ENCODE measurements around the gene CCKAR.

DNA sequence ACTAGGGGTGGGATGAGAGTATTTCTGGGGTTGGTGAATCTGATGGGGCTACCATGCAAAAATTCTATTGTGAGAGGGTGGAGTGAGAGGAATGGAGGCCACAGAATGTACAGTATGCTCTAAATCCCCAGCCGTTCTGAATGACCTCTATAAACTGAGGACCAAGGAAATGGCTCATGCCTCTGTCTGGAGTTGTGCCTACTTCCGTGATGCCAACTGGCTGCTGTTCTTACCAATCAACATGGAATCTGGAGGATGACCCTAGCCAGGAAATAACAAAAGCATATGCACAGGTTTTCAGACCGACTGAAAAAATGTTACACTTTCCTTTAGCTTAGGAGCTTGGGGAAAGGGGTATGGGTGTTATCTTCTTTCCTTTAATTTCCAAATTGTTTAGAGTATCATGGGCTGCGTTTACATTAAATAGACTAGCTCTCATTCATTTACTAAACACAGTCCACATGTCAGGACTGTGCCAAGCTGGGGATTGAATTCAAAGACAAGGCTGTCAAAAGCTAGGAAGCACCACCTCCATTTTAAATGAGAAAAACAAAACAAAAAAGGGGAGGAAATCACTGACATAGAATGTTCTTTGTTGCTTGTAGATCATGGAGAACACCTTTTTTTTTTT, 20.2 kb upstream of the CCKAR start:
- TF ChIP-seq, protein P1, sequence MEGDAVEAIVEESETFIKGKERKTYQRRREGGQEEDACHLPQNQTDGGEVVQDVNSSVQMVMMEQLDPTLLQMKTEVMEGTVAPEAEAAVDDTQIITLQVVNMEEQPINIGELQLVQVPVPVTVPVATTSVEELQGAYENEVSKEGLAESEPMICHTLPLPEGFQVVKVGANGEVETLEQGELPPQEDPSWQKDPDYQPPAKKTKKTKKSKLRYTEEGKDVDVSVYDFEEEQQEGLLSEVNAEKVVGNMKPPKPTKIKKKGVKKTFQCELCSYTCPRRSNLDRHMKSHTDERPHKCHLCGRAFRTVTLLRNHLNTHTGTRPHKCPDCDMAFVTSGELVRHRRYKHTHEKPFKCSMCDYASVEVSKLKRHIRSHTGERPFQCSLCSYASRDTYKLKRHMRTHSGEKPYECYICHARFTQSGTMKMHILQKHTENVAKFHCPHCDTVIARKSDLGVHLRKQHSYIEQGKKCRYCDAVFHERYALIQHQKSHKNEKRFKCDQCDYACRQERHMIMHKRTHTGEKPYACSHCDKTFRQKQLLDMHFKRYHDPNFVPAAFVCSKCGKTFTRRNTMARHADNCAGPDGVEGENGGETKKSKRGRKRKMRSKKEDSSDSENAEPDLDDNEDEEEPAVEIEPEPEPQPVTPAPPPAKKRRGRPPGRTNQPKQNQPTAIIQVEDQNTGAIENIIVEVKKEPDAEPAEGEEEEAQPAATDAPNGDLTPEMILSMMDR (IDR thresholded peaks at IDR 0.05), result no peak
- TF ChIP-seq ESRRA (CRISPR knock-in tag; IDR thresholded peaks at IDR 0.05; ENCODE audit: borderline replicate concordance) (no peak), TEAD4 (CRISPR knock-in tag; IDR thresholded peaks at IDR 0.05) (no peak), ZNF671 (CRISPR knock-in tag; IDR thresholded peaks at IDR 0.05) (no peak), NR3C1 (CRISPR knock-in tag; conservative IDR thresholded peaks at IDR 0.05; ENCODE audit: low read depth) (no peak)
- TF ChIP-seq, protein P2, sequence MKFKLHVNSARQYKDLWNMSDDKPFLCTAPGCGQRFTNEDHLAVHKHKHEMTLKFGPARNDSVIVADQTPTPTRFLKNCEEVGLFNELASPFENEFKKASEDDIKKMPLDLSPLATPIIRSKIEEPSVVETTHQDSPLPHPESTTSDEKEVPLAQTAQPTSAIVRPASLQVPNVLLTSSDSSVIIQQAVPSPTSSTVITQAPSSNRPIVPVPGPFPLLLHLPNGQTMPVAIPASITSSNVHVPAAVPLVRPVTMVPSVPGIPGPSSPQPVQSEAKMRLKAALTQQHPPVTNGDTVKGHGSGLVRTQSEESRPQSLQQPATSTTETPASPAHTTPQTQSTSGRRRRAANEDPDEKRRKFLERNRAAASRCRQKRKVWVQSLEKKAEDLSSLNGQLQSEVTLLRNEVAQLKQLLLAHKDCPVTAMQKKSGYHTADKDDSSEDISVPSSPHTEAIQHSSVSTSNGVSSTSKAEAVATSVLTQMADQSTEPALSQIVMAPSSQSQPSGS (CRISPR knock-in tag; IDR thresholded peaks at IDR 0.05; ENCODE audit: borderline replicate concordance, low read depth), result no peak
- TF ChIP-seq, protein P3, sequence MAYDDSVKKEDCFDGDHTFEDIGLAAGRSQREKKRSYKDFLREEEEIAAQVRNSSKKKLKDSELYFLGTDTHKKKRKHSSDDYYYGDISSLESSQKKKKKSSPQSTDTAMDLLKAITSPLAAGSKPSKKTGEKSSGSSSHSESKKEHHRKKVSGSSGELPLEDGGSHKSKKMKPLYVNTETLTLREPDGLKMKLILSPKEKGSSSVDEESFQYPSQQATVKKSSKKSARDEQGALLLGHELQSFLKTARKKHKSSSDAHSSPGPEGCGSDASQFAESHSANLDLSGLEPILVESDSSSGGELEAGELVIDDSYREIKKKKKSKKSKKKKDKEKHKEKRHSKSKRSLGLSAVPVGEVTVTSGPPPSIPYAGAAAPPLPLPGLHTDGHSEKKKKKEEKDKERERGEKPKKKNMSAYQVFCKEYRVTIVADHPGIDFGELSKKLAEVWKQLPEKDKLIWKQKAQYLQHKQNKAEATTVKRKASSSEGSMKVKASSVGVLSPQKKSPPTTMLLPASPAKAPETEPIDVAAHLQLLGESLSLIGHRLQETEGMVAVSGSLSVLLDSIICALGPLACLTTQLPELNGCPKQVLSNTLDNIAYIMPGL (CRISPR knock-in tag; IDR thresholded peaks at IDR 0.05), result no peak
